HG03565 (cell line): ENCODE results near the gene LAPTM4A.
"Not testable (repeated sequence)": the region's sequence is repeated elsewhere in the genome, so short reads cannot be mapped to it uniquely, and the experiment has no call there.

Experiments used
- ATAC-seq: cut with Tn5 transposase; IDR thresholded peaks from one replicate; pipeline ENCODE4 v1.9.1; 2021; ENCODE audit warnings: mild to moderate bottlenecking, moderate library complexity; ENCODE audit not compliant: unreplicated experiment

Gene LAPTM4A

GRCh38 chr2:20077411-20077940 lies 26.0 kb upstream of the LAPTM4A start:
- no peak for ATAC-seq

GRCh38 chr2:20076757-20077156 lies 25.3 kb upstream of the LAPTM4A start:
- no peak for ATAC-seq

- ATAC-seq = no peak
Measured at GRCh38 chr2:20074901-20075300, 23.5 kb upstream of the LAPTM4A start.

- not testable (repeated sequence) for ATAC-seq
Measured at GRCh38 chr2:20074046-20074648, 22.7 kb upstream of the LAPTM4A start.

DNA sequence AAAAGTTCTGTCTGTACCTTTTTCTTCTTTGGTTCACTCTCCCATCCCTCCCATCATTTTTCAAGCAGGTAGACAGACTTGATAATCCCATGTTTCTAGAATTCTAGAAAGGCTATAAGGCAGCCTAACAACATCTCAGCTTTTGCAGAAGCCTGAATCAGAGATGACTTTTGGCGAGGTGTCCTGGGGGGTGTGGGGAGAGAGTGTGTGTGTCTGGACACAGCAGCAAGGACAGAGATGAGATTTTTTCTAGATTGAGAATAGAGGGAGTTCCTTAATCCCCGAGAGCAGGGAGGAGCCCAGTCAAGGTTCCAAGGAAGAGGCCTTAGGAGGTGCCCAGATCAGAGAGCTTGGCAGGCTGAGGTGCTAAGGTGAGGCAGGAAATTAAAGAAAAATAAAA lies 22.0 kb upstream of the LAPTM4A start:
- no peak for ATAC-seq

DNA sequence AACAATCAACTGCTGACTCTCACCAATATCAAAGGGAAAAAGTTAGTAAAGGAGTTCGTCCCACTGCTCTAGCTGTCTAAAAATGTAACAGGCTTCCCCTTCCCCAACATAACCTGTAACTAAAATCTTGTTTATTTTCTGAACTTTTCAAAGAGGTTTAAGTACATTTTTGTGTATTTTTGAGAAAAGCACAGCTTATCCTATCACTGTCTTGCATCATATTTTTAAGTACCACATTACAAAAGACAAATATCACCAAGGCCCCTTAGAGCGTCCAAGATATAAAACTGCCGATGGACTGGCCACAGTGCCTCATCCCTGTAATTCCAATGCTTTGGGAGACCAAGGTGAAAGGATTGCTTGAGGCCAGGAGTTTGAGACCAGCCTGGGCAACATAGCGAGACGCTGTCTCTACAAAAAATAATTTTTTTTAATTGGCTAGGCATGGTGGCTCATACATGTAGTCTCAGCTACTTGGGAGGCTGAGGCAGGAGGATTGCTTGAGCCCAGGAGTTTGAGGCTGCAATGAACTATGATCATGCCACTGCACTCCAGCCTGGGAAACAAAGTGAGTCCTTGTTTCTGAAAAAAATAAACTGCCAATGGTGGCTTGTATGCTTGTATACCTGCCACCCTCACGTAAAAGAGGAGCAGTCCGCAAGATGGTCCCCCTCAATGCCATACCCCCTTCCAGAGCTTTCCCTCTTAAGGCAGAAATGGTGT lies 21.2 kb upstream of the LAPTM4A start:
- ATAC-seq = no peak

- ATAC-seq = no peak
Measured at GRCh38 chr2:20071397-20072383, 20.3 kb upstream of the LAPTM4A start.

GRCh38 chr2:20069756-20070155 lies 18.3 kb upstream of the LAPTM4A start:
- no peak for ATAC-seq

- ATAC-seq = no peak
Measured at GRCh38 chr2:20067992-20068584, 16.7 kb upstream of the LAPTM4A start.

DNA sequence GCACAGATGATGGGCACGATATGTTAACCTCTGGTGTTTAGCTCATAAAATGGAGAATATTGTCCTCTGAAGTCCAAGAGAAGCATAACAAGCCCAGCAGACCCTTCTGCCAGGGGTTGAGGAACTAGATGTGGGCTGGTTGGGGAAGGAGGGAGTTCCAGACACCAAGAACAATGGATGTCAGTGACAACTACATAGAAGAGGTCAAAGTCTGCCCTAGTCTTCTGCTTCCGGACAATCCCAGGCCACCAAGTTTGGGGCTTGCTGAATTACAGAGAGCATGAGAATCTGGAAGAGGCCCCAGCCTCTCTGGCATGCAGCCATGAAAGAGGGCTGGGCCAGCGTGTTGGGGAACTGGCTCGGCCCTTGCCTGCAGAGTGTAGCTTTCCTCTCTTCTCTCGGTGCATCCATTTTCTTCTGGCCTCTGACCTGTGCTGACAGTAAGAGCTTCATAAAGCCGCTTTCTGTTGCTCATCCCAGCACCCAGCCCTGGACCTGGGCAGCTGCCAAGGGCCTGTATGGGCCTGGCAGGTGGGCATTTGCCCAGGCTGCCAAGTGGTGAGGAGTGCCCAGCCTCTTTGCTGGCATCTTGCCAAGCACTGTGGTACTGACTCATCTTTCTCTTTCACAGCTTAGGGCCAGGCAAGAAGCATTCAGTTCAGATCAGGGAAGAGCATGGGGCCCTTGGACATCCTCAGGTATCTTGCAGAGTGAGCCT lies 14.6 kb upstream of the LAPTM4A start:
- no peak for ATAC-seq

DNA sequence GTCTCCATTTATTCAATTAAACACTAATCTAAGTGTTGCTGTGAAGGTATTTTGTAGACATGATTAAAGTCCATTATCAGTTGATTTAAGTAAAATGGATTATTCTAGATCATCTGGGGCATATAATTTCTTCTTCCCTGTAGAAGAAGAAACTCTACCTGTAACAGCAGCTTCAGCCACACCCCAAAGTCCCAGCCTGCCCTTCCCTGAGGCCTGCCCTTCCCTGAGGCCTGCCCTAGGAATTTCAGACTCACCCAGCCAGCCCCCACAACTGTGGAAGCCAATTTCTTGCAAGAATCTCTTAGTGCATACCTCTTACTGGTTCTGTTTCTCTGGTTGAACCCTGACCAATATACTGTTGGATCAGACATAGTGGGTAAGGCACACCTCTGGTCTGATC lies 13.4 kb upstream of the LAPTM4A start:
- ATAC-seq = no peak

- no peak for ATAC-seq
Measured at GRCh38 chr2:20064421-20064820, 13.0 kb upstream of the LAPTM4A start.

GRCh38 chr2:20062615-20063545 lies 11.5 kb upstream of the LAPTM4A start:
- no peak for ATAC-seq

GRCh38 chr2:20061940-20062339 lies 10.5 kb upstream of the LAPTM4A start:
- ATAC-seq = no peak

- ATAC-seq = no peak
Measured at GRCh38 chr2:20061476-20061875, 10.0 kb upstream of the LAPTM4A start.

DNA sequence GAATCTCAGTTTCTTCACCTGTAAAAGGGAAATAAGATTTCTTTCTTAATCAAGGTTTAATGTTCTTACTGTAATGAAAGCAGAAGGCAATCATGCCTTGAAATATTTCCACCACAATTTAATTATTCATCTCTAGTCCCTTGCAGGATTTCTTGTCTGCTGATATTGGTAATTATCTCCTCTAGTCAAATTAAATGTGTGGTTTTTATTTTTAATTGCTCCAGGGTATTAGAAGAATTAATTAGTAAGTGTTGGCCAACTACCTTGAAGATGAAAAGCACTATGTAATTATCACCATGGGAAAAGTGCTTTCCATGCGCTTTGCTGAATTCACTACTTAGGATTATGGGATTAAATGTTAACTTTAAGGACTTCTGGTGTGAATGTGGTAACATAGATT lies 8.7 kb upstream of the LAPTM4A start:
- ATAC-seq = no peak

DNA sequence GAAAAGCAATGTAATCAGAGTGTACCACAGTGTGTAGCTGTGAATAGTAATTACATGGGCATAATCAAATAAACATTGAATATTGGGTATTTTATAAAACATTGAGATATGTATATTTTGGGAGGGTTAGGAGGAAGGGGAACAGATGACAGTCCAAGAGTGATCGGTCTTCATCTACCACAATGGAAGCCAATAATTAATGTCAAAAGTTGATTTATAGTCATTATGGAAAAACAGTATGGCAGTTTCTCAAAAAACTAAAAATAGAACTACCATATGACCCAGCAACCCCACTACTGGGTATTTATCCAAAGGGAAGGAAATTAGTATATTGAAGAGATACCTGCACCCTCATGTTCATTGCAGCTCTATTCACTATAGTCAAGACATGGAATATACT lies 5.8 kb upstream of the LAPTM4A start:
- ATAC-seq = no peak

GRCh38 chr2:20054931-20055330 lies 3.5 kb upstream of the LAPTM4A start:
- no peak for ATAC-seq

GRCh38 chr2:20054119-20054518 lies 2.7 kb upstream of the LAPTM4A start:
- no peak for ATAC-seq
